ENCODE data around the gene SLC24A3. TPM values are rescaled to one million over a fixed set of nuclear protein-coding genes. Genes with fewer than 3 reads are reported as not detected.

The SLC24A3 gene
- polyA plus RNA-seq, 1 donor = 28.9 TPM

DNA sequence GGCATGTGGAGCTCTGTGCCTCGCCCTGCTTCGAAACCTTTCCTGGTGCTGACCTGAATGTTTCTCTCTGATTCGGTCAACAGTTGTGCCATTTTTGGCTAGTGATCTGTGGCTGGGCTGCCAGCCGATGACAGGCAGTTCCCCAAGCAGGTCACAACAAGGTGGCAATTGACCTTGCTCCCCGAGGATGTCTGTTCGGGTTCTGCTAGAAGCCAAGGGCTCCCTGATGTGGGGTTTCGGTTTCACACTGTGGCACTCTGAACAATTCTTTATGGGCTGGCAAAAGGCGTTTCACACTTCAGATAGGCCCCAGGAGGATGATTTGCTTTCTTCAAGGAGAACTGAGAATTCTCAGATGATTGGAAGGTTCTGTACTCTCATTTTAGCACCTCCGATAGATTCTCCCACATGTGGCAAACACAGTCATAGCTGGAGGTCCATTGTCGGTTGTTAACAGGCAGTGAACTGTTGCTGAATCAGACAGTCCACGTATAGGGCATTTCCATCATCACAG, 135.6 kb downstream of the SLC24A3 start:
- DNase-seq = no peak

GRCh38 chr20:19348582-19348981, 136.1 kb downstream of the SLC24A3 start:
- no peak for DNase-seq

DNA sequence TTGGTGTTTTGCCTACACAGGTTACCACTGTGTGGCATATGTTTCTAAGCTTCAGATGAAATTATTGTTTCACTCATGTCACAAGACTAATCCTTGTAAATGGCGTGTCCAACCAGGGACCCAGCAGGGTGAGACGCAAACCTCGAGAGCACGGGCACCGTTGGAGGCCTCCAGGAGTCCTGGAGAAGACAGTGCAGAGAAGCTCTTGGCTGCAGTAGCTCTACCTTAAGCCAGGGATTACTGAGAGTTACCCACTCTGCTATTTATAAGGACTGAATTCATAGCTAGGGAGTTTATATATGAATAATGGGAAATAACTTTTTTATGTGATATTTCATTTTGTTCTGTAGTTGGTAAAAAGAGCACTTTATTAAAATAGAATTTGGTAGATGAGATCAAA, 137.4 kb downstream of the SLC24A3 start:
- DNase-seq = no peak

GRCh38 chr20:19351542-19351941, 139.1 kb downstream of the SLC24A3 start:
- DNase-seq = no peak

- no peak for DNase-seq
These were observed 142.5 kb downstream of the SLC24A3 start for GRCh38 chr20:19354950-19355349.

- DNase-seq = no peak
These were observed 149.3 kb downstream of the SLC24A3 start for GRCh38 chr20:19361790-19362189.

GRCh38 chr20:19363476-19363875, 151.0 kb downstream of the SLC24A3 start:
- no peak for DNase-seq

DNA sequence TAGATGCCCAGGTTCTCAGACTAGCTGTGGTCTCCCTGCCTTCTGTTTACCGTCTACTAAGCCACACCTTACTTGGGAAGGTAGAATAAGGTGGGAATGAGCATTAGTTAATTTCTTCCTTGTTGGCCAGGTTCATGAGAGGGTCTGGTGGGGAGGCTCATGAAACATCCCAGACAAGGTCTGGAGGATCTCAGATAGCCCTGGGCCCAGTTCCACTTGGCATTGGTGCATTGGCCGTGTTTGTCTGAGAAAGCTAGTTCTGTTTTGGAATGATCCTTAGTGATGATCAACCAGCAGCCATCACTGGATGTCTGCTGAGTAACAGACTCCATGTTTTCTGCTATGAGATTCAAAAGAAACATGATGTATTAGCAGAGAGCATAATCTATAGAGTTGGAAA, 155.1 kb downstream of the SLC24A3 start:
- DNase-seq = no peak

DNA sequence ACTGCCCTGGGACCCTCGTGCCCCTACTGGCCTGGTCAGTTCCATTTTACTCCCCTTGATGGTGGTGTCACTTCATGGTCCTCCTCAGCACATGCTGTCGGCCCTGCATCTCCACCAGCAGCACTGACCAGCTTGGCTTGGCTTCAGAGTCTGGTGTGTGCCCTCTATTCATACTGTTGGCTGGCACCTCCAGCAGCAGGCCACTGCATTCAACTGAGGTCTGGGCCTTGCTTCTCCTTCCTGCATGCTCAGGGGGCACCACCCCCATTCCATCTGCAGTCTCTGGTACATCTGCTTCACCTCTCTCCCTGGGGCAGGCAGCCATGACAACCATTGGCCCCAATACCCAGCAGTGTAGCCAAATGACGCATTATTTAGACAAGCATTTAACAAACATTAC, 155.9 kb downstream of the SLC24A3 start:
- DNase-seq = no peak

DNA sequence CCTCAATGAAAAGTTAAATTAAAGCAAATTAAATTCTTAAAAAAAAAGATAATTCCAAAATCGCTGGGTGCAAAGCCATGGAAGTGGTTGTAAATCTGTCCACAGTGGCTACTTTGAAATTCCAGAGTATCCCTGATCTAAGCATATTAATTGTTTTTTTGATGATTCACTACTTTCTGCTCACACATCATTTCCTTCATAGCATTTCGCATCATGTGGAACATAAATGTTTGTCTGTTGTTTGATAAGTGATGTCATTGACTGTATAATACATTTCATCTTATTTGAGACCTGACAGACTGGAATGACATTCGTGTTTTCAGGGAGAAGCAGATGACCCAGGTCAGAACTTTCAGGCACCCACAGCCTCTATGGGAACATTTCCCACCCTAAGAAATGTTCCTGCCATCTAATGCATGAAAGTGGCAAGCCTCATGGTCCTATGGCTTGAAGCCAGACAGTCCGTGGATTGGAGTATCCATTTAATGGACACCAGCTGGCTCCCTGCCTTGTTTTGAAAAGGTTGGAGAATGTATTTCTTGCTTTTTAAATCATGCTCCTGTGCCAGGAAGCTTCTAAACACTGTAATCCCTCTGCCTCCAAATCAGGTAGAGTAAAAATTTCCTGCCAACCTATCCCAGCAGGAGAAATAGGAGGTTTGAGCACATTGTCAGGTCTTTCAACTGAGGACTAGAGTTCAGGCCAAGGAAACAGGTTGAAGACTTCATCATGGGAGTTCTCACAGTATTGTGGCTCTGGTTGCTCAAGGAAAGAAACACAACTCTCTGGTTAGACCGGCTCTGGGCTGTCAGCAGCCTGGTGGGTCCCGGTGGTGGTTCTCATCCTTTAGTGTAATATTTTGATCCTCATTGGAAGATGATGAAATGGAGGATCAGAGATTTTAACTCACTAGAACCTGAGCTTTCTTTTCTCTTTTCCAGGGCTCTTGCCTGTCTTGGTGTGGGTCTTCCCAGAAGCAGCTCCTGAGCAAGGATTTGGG, 157.9 kb downstream of the SLC24A3 start:
- no peak for DNase-seq

GRCh38 chr20:19371112-19371511, 158.7 kb downstream of the SLC24A3 start:
- DNase-seq = no peak

DNA sequence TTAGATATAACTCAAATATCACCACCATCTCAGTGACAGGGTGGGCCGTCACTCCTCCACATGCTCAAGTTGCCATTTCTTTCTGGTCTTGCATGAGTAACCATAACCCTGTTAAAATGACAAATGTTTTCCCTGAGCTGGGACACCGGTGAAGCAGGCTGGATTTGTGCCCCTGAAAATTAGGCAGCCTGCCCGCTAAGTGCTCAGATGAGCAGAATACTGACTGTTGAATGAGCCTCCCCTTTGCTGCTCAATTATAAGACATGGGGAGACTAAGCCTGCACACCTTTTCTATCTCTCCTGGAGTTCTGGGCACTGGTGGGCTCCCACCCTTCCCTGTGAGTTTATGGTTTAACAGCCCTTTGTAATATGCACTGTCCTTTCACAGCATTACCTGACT, 161.8 kb downstream of the SLC24A3 start:
- DNase-seq = no peak

DNA sequence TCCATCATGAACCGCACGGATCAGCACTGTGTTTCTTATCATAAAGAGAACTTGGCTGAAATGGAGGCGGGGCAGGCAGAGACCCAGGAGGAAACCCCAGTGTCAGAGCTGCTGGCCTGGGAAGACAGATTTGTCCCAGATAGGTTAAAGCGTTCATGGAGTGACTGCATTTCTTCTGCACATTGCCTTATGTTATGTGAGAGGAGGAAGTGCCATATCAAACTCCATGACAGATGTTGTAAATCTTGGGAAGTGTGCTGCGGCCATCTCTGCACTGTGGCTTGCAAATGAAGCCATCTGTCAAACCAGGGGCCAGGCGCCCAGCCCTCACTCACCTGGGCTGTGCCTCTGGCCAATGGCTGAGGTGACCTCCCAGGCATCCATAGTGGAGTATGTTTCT, 163.0 kb downstream of the SLC24A3 start:
- no peak for DNase-seq

GRCh38 chr20:19375801-19376200, 163.4 kb downstream of the SLC24A3 start:
- no peak for DNase-seq

GRCh38 chr20:19376451-19377229, 164.2 kb downstream of the SLC24A3 start:
- no peak for DNase-seq

GRCh38 chr20:19378058-19378457, 165.6 kb downstream of the SLC24A3 start:
- DNase-seq = no peak

GRCh38 chr20:19380211-19380610, 167.8 kb downstream of the SLC24A3 start:
- no peak for DNase-seq

- no peak for DNase-seq
These were observed 169.5 kb downstream of the SLC24A3 start for GRCh38 chr20:19381947-19382346.

DNA sequence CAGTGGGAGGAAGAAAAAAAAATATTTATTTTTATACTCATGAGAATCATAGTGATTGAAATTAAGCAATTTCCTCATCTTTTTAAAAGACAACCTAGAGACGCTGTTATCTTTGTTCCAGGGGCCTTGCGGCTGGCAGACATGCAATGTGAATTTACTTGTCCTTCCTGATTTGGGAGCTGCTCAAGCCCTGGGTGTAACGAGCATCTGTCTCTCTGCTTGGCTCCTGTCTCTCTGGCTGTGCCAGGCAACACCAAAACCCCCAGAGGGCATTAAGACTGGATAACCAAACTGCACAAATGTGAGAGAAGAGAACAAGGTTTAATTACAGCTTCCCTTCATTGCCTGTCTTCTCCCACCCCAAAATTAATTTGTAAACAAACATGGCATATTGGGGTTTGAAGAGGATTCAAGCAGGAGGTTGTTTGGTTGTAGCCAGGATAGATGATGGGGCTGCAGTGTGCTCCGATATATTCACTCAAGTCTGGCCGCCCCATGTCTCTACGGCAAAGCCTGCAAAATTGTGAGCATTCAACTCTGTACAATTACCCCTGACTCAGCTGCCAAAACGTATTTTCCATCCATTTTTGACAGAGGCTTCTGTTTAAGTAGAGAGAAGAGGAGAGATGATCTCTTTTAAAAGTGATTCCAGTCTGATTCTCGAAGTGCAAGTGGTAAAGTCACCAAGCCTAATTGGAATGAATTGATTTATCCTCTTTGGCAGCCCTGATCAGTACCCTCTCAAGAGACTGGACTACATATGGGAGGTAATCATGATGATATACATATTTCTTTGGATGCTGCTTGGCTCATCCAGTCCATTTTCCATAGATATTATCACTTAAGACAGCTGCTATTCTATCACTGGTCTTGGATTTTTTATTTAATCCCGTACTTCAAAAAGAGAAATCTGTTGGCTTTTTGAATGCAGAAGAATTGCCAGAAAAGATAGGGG, 170.2 kb downstream of the SLC24A3 start:
- peak; percentile 23 for DNase-seq

GRCh38 chr20:19384940-19385339, 172.5 kb downstream of the SLC24A3 start:
- DNase-seq = no peak

- DNase-seq = no peak
These were observed 174.8 kb downstream of the SLC24A3 start for GRCh38 chr20:19387251-19387650.
